HG02973 (cell line): ENCODE results near the gene PCDHA10.

ENCODE experiments used
- ATAC-seq: cut with Tn5 transposase; IDR thresholded peaks from one replicate; pipeline ENCODE4 v1.9.1; 2021; ENCODE audit warnings: moderate library complexity; ENCODE audit not compliant: unreplicated experiment

PCDHA10 gene

GRCh38 chr5:140881889-140882590 lies 26.3 kb downstream of the PCDHA10 start, which contains the start of gene PCDHA13:
Gene PCDHA13 (plus strand): TSS chr5:140882124. CDS start chr5:140882269, 145 bp downstream.
- no peak for ATAC-seq

- ATAC-seq: no peak
Observed at GRCh38 chr5:140882591-140882899, 26.8 kb downstream of the PCDHA10 start.

GRCh38 chr5:140883373-140883772 lies 27.7 kb downstream of the PCDHA10 start:
- ATAC-seq: no peak

- ATAC-seq: no peak
Observed at GRCh38 chr5:140883927-140884697, 28.4 kb downstream of the PCDHA10 start.

GRCh38 chr5:140916325-140916724 lies 60.6 kb downstream of the PCDHA10 start:
- no peak for ATAC-seq
